HG03575 (cell line): ENCODE measurements around the gene ADAMTS2.

Experiments
- ATAC-seq: cut with Tn5 transposase; IDR thresholded peaks from one replicate; pipeline ENCODE4 v1.9.1; 2021; ENCODE audit not compliant: unreplicated experiment, insufficient number of reproducible peaks, low FRiP score; ENCODE audit errors: extremely low read depth

Gene ADAMTS2

GRCh38 chr5:179345433-179346321 lies at the start of gene ADAMTS2:
Gene ADAMTS2 (minus strand): TSS chr5:179345461. CDS start chr5:179345328, 133 bp downstream.
- no peak for ATAC-seq

- ATAC-seq = no peak
These were observed 47.8 kb upstream of the ADAMTS2 start for GRCh38 chr5:179393078-179393477.

GRCh38 chr5:179387151-179388110 lies 42.2 kb upstream of the ADAMTS2 start:
- no peak for ATAC-seq

- no peak for ATAC-seq
These were observed 40.7 kb upstream of the ADAMTS2 start for GRCh38 chr5:179385914-179386313.

- no peak for ATAC-seq
These were observed 37.2 kb upstream of the ADAMTS2 start for GRCh38 chr5:179382486-179382885.

GRCh38 chr5:179381691-179382090 lies 36.4 kb upstream of the ADAMTS2 start:
- ATAC-seq = no peak

GRCh38 chr5:179380211-179381035 lies 35.2 kb upstream of the ADAMTS2 start:
- no peak for ATAC-seq

GRCh38 chr5:179379321-179379890 lies 34.1 kb upstream of the ADAMTS2 start:
- no peak for ATAC-seq

- ATAC-seq = no peak
These were observed 33.4 kb upstream of the ADAMTS2 start for GRCh38 chr5:179378441-179379271.

GRCh38 chr5:179378116-179378440 lies 32.8 kb upstream of the ADAMTS2 start:
- no peak for ATAC-seq

- no peak for ATAC-seq
These were observed 32.3 kb upstream of the ADAMTS2 start for GRCh38 chr5:179377421-179378115.

- no peak for ATAC-seq
These were observed 31.6 kb upstream of the ADAMTS2 start for GRCh38 chr5:179376701-179377420.

GRCh38 chr5:179375831-179376365 lies 30.6 kb upstream of the ADAMTS2 start:
- no peak for ATAC-seq

- no peak for ATAC-seq
These were observed 30.0 kb upstream of the ADAMTS2 start for GRCh38 chr5:179375236-179375685.

GRCh38 chr5:179374506-179375235 lies 29.4 kb upstream of the ADAMTS2 start:
- no peak for ATAC-seq
